ENCODE results near the gene CPA2.

GRCh38 chr7:130277763-130278643 lies 11.3 kb downstream of the CPA2 start:
- TF ChIP-seq, protein P1, sequence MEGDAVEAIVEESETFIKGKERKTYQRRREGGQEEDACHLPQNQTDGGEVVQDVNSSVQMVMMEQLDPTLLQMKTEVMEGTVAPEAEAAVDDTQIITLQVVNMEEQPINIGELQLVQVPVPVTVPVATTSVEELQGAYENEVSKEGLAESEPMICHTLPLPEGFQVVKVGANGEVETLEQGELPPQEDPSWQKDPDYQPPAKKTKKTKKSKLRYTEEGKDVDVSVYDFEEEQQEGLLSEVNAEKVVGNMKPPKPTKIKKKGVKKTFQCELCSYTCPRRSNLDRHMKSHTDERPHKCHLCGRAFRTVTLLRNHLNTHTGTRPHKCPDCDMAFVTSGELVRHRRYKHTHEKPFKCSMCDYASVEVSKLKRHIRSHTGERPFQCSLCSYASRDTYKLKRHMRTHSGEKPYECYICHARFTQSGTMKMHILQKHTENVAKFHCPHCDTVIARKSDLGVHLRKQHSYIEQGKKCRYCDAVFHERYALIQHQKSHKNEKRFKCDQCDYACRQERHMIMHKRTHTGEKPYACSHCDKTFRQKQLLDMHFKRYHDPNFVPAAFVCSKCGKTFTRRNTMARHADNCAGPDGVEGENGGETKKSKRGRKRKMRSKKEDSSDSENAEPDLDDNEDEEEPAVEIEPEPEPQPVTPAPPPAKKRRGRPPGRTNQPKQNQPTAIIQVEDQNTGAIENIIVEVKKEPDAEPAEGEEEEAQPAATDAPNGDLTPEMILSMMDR (IDR thresholded peaks at IDR 0.05) = peak in 3 of 4 experiments; percentile 17 to 52 (median 47)
- no peak for TF ChIP-seq POLR2A (IDR thresholded peaks at IDR 0.05)
- no peak for TF ChIP-seq POLR2AphosphoS5 (IDR thresholded peaks at IDR 0.05)
